GM18858 (cell line): ENCODE data around the gene CCT7.

Experiments
- ATAC-seq: cut with Tn5 transposase; IDR thresholded peaks from one replicate; pipeline ENCODE4 v1.9.1; 2021; ENCODE audit not compliant: unreplicated experiment

CCT7 gene

DNA sequence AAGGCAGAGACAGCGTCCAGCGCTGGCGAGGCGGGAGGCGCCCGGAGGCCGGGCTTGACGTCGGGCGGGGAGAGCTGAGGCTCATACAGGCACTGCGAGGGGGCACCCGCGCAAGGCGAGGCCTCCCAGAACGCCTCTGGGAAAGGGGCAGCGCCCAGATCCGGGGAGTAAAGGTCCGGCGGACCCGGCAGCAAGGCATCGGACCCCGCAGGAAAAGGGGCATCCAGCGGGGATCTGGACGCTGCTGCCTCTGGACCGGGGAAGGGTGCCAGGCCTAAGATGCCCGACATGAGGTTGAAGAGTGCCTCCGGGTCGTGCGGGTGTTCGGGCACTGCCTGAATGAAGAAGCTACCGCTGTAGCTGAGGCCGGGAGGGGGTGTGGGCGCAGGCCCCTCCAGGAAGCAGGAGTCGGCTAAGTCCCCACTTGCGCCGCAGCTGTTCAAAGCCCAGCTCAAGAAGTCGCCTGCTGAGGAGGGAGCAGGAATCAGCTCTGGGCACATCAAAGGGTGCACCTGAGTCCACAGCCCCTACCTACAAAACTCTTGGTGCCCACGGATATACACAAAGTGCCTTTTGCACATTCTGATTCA, 58.3 kb downstream of the CCT7 start:
- no peak for ATAC-seq

- ATAC-seq: no peak
These were observed 58.9 kb downstream of the CCT7 start for GRCh38 chr2:73292906-73293533.

- ATAC-seq: peak; percentile 91
These were observed 59.5 kb downstream of the CCT7 start, which contains the start of gene EGR4 for GRCh38 chr2:73293534-73294171. Gene EGR4, minus strand, starts transcription at chr2:73293548. Its CDS starts 231 bp downstream, at chr2:73293317.

DNA sequence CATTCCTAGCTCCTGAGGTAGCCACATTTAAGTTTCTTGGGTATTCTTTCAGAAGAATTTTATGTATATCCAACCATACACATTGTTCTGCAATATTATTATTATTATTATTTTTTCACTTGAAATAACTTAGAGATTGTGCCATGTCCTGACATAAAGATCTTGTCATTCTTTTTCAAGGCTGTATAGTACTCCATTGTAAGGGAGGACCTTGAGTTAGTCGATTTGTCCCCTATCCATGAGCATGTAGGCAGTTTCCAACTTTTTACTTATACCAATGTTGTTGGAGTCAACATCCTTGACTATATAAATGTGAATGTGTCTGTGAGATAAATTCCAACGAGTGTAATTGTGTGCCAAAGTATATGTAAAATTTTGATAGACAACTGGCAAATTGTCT, 60.1 kb downstream of the CCT7 start:
- ATAC-seq: no peak

GRCh38 chr2:73295751-73296400, 61.8 kb downstream of the CCT7 start:
- ATAC-seq: no peak

- no peak for ATAC-seq
These were observed 63.0 kb downstream of the CCT7 start for GRCh38 chr2:73297151-73297559.

- ATAC-seq: no peak
These were observed 63.5 kb downstream of the CCT7 start for GRCh38 chr2:73297586-73297985.

GRCh38 chr2:73300926-73301325, 66.8 kb downstream of the CCT7 start:
- ATAC-seq: no peak

DNA sequence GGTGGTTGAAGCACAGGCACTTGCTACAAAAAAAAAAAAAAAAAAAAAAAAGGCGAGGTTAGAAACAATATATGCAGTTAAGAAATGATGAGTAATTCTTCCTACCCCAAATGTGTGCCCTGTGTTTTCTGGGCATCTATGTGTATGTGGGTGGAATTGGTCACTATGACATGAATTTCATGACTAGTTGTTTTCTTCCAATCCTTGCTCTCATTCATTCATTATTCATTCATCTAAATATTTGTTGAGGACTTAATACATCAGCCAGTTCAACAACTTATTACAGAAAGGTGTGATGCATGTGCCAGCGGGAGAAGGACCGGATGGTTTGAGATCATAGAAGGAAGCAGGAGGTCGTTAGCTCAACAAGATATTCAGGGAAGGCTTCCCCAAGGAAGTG, 67.5 kb downstream of the CCT7 start:
- ATAC-seq: no peak
